HG03135 (cell line): Measurements from ENCODE around the gene KLHL33.
A peak's percentile ranks its signal among the peaks of the same experiment; 100 is the strongest.

Experiments
- ATAC-seq: cut with Tn5 transposase; IDR thresholded peaks from one replicate; pipeline ENCODE4 v1.9.1; 2021; ENCODE audit warnings: mild to moderate bottlenecking, moderate library complexity; ENCODE audit not compliant: unreplicated experiment

The KLHL33 gene, protein sequence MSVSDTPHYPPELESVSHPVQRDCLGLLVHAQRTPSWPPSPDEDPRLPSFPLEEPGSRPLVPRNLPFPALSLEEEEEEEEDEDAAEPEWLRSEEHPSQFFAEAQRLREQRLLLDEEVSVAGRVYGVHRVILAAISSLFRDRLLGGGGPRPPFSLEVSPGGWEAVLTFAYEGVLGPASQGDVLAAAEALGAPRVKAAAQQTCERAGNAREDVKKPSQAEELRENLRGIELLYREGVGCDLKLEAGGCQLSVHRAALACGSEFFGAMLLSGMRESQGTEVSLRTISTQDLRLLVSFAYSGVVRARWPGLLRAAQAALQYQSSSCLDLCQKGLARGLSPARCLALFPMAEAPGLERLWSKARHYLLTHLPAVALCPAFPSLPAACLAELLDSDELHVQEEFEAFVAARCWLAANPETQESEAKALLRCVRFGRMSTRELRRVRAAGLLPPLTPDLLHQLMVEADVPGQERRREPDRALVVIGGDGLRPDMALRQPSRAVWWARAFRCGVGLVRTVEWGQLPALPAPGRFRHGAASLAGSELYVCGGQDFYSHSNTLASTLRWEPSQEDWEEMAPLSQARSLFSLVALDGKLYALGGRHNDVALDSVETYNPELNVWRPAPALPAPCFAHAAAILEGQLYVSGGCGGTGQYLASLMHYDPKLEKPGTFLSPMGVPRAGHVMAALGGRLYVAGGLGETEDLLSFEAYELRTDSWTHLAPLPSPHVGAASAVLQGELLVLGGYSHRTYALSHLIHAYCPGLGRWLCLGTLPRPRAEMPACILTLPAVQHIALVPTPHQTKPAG

GRCh38 chr14:20435582-20436362 lies at the start of gene KLHL33:
Gene KLHL33 (minus strand): TSS chr14:20436166. CDS start chr14:20435811, 355 bp downstream.
- no peak for ATAC-seq

GRCh38 chr14:20482382-20482781 lies 46.4 kb upstream of the KLHL33 start:
- no peak for ATAC-seq

DNA sequence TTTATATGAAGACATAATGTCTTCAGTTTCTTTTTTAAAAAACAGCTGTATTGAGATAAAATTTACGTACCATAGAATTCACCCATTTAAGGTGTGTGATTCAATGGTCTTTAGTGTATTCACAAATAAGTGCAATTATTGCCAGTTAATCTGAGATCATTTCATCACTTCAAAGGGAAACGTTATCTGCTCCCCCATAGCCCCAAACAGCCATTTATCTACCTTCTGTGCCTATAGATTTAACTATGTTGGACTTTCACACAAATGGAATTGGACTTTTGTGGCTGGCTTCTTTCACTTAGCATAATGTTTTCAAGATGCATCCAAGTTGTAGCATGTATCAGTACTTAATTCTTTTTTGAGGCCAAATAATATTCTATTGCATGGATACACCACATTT lies 42.9 kb upstream of the KLHL33 start:
- ATAC-seq: no peak

GRCh38 chr14:20477211-20477876 lies 41.4 kb upstream of the KLHL33 start:
- ATAC-seq: no peak

DNA sequence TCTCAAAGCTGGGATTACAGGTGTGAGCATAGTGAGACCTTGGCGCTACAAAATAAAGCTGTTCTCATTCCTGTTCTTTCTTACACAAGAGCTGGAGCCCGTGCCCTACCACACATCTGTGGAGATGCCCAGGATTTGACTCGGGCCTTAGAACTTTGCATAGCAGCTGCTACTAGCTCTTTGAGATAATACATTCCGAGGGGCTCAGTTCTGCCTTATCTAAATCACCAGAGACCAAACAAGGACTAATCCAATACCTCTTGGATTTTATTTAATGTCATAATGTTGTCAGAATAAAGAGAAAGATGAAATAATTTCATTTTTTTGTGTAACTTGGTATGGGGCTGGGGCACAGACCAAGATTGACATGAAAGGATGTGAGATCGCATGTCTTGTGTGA lies 40.8 kb upstream of the KLHL33 start:
- no peak for ATAC-seq

- ATAC-seq: no peak
Measured at GRCh38 chr14:20472536-20473169, 36.7 kb upstream of the KLHL33 start.

- no peak for ATAC-seq
Measured at GRCh38 chr14:20470603-20470901, 34.6 kb upstream of the KLHL33 start.

- peak; percentile 23 for ATAC-seq
Measured at GRCh38 chr14:20469890-20470602, 34.1 kb upstream of the KLHL33 start.

DNA sequence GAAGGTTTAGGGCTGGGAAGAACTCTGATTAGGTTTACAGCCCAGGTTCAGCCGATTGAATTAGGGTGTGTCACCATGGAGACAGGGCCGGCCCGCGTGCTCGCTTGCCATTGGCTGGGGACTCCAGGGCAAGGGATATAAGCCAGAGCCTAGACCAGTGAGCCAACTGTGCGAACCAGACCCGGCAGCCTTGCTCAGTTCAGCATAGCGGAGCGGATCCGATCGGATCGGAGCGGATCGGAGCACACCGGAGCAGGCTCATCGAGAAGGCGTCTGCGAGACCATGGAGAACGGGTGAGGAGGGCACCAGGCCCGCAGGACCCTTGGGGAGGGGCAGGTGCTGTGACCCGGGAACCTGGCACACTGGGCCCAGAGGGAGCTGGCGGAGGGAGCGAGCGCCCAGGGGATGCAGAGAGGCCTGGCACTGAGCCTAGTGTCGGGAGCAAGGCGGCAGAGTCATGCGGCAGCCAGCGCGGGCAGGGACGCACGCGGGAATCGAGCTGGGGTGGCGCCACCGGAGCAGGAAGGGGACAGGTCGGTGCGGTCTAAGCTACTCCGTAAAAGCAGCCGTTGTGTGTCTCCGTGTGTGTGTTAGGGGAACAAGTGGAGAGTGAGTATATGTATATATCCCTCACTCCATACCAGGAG lies 33.4 kb upstream of the KLHL33 start, which contains the start of gene PNP:
PNP (plus strand) TSS at position 165 of the 648 bp plus-strand sequence; CDS start at position 284, 119 bp downstream.
- peak; percentile 95 for ATAC-seq

GRCh38 chr14:20468764-20469241 lies 32.8 kb upstream of the KLHL33 start:
- no peak for ATAC-seq

DNA sequence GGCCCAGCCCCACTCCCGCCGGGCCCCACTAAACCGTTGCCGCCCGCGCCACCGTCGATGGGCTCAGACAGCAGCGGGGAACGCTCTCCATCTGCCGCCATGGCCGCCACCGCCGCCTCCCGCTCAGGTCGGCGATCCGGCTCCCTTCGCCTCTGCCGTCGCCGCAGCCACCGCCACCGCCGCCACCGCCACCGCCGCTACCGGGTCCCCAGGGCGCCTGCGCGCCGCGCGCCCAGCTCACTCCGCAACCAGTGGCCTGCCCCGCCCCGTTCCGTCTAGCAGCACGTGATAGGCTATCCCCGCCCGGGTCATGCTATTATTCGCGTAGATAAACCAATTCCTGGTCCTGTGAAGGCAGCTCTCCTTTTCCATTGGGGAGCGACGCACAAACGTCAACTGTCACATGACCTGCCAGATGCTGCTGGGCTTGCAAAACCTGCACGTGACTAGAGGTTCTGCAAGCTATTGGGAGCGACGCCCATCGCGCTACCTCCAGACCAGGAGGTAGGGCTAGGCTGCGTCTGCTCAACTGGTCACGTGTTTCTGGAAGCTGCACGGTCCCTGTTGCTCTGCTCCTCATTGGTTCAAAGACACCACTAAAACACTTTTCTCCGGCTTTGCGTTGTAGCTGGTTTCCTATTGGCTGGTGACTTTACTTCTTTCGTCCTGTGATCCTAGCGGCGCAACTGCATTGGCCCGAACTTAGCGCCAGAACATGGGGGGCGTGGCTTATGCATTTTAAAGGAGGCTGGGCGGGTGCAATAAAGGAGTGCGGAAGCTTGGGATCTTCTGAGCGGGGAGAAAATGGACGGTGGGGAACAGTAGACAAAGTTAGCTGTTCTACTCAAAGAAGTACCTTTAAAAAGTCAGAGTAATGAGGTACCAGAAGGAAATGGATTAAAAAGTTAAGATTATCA lies 25.5 kb upstream of the KLHL33 start, which contains the start of gene PIP4P1:
PIP4P1 (minus strand) TSS at position 210 of the 917 bp plus-strand sequence; CDS start at position 101, 109 bp downstream.
- peak; percentile 95 for ATAC-seq

GRCh38 chr14:20460458-20461224 lies 24.7 kb upstream of the KLHL33 start:
- peak; percentile 15 for ATAC-seq

- no peak for ATAC-seq
Measured at GRCh38 chr14:20458031-20458789, 22.2 kb upstream of the KLHL33 start.

DNA sequence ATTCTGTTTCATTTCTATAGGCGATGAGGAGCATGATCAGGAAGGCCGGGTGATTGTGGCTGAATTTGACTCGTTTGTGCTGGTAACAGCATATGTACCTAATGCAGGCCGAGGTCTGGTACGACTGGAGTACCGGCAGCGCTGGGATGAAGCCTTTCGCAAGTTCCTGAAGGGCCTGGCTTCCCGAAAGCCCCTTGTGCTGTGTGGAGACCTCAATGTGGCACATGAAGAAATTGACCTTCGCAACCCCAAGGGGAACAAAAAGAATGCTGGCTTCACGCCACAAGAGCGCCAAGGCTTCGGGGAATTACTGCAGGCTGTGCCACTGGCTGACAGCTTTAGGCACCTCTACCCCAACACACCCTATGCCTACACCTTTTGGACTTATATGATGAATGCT lies 21.0 kb upstream of the KLHL33 start:
- ATAC-seq: no peak

- peak; percentile 56 for ATAC-seq
Measured at GRCh38 chr14:20455355-20456300, 19.7 kb upstream of the KLHL33 start.
